Measurements from ENCODE around the gene TSPAN5. TPM values are rescaled to one million over a fixed set of nuclear protein-coding genes. Genes with fewer than 3 reads are reported as not detected.

The TSPAN5 gene
- total RNA-seq, 2 donors from 2014 or later: 19.6 to 22.9 TPM

- Mint-ChIP-seq H3K4me1 (ENCODE audit: low read depth) (peaks cover 20% of the 10 kb centered on the region), H3K27me3 (ENCODE audit: low read depth) (no peaks in the 10 kb centered on the region), H3K36me3 (ENCODE audit: insufficient read depth in 2 of 2) (peaks cover 0 to 3% of the 10 kb centered on the region in 2 donors), H3K27ac (no peak overlapping the region), H3K9me3 (no peaks in the 10 kb centered on the region), H3K4me3 (no peak overlapping the region)
- DNase-seq (no peak), ATAC-seq (replicated peaks in 1 of 2) (no peak)
Observed at GRCh38 chr4:98558471-98559169, 99.8 kb downstream of the TSPAN5 start.

- peaks cover 2% of the 10 kb centered on the region in 2 donors for H3K36me3 Mint-ChIP-seq (ENCODE audit: insufficient read depth in 2 of 2)
- H3K4me3 Mint-ChIP-seq: no peak overlapping the region
- H3K9me3 Mint-ChIP-seq: no peaks in the 10 kb centered on the region
- H3K4me1 Mint-ChIP-seq (ENCODE audit: low read depth): peaks cover 20% of the 10 kb centered on the region
- H3K27me3 Mint-ChIP-seq (ENCODE audit: low read depth): no peaks in the 10 kb centered on the region
- no peak for DNase-seq
- no peak for ATAC-seq (replicated peaks in 1 of 2)
- no peak overlapping the region for H3K27ac Mint-ChIP-seq
Observed at GRCh38 chr4:98557194-98557892, 101.1 kb downstream of the TSPAN5 start.

- Mint-ChIP-seq H3K4me1 (ENCODE audit: low read depth) (peaks cover 20% of the 10 kb centered on the region), H3K9me3 (peaks cover 0 to 4% of the 10 kb centered on the region in 2 donors), H3K27me3 (ENCODE audit: low read depth) (no peaks in the 10 kb centered on the region), H3K36me3 (ENCODE audit: insufficient read depth in 2 of 2) (peaks cover 5 to 8% of the 10 kb centered on the region in 2 donors), H3K4me3 (no peak overlapping the region), H3K27ac (no peak overlapping the region)
- DNase-seq (no peak), ATAC-seq (replicated peaks in 1 of 2) (no peak)
Observed at GRCh38 chr4:98556451-98556850, 102.0 kb downstream of the TSPAN5 start.

GRCh38 chr4:98555798-98556445, 102.5 kb downstream of the TSPAN5 start:
- Mint-ChIP-seq H3K27ac (no peak overlapping the region), H3K4me1 (ENCODE audit: low read depth) (peaks cover 20% of the 10 kb centered on the region), H3K4me3 (no peak overlapping the region), H3K36me3 (ENCODE audit: insufficient read depth in 2 of 2) (peaks cover 5 to 8% of the 10 kb centered on the region in 2 donors), H3K27me3 (ENCODE audit: low read depth) (no peaks in the 10 kb centered on the region), H3K9me3 (peaks cover 0 to 4% of the 10 kb centered on the region in 2 donors)
- DNase-seq: no peak
- no peak for ATAC-seq (replicated peaks in 1 of 2)

GRCh38 chr4:98546910-98547594, 111.4 kb downstream of the TSPAN5 start:
- Mint-ChIP-seq H3K27me3 (ENCODE audit: low read depth) (no peaks in the 10 kb centered on the region), H3K27ac (no peak overlapping the region), H3K9me3 (peaks cover 0 to 3% of the 10 kb centered on the region in 2 donors), H3K4me1 (ENCODE audit: low read depth) (peaks cover 22% of the 10 kb centered on the region), H3K4me3 (no peak overlapping the region), H3K36me3 (ENCODE audit: insufficient read depth in 2 of 2) (peaks cover 5% of the 10 kb centered on the region in 2 donors)
- no peak for ATAC-seq (replicated peaks in 1 of 2)
- no peak for DNase-seq

- Mint-ChIP-seq H3K36me3 (ENCODE audit: insufficient read depth in 2 of 2) (no peaks in the 10 kb centered on the region), H3K4me3 (peak overlapping the region; percentile 12 to 24), H3K27me3 (ENCODE audit: low read depth) (no peaks in the 10 kb centered on the region), H3K27ac (no peak overlapping the region), H3K9me3 (no peaks in the 10 kb centered on the region), H3K4me1 (ENCODE audit: low read depth) (peaks cover 22% of the 10 kb centered on the region)
- DNase-seq (no peak), ATAC-seq (replicated peaks in 1 of 2) (peak; percentile 52 to 59)
Observed at GRCh38 chr4:98544818-98545414, 113.5 kb downstream of the TSPAN5 start.

- Mint-ChIP-seq H3K27me3 (ENCODE audit: low read depth) (no peaks in the 10 kb centered on the region), H3K27ac (no peak overlapping the region), H3K4me3 (peak overlapping the region; percentile 12 to 24), H3K36me3 (ENCODE audit: insufficient read depth in 2 of 2) (no peaks in the 10 kb centered on the region), H3K9me3 (no peaks in the 10 kb centered on the region), H3K4me1 (ENCODE audit: low read depth) (peaks cover 22% of the 10 kb centered on the region)
- DNase-seq (no peak), ATAC-seq (replicated peaks in 1 of 2) (peak; percentile 51 to 70)
Observed at GRCh38 chr4:98544141-98544817, 114.1 kb downstream of the TSPAN5 start.

GRCh38 chr4:98542011-98542410, 116.4 kb downstream of the TSPAN5 start:
- Mint-ChIP-seq H3K9me3 (no peaks in the 10 kb centered on the region), H3K36me3 (ENCODE audit: insufficient read depth in 2 of 2) (no peaks in the 10 kb centered on the region), H3K4me1 (ENCODE audit: low read depth) (peaks cover 22% of the 10 kb centered on the region), H3K27me3 (ENCODE audit: low read depth) (no peaks in the 10 kb centered on the region), H3K27ac (no peak overlapping the region), H3K4me3 (no peak overlapping the region)
- ATAC-seq (replicated peaks in 1 of 2) (no peak), DNase-seq (no peak)

- ATAC-seq (replicated peaks in 1 of 2): no peak
- DNase-seq: no peak
- Mint-ChIP-seq H3K4me3 (no peak overlapping the region), H3K27me3 (ENCODE audit: low read depth) (no peaks in the 10 kb centered on the region), H3K27ac (no peak overlapping the region), H3K4me1 (ENCODE audit: low read depth) (peaks cover 19% of the 10 kb centered on the region), H3K36me3 (ENCODE audit: insufficient read depth in 2 of 2) (no peaks in the 10 kb centered on the region), H3K9me3 (no peaks in the 10 kb centered on the region)
Observed at GRCh38 chr4:98540803-98541202, 117.6 kb downstream of the TSPAN5 start.

- peaks cover 17% of the 10 kb centered on the region for H3K4me1 Mint-ChIP-seq (ENCODE audit: low read depth)
- no peak for DNase-seq
- no peaks in the 10 kb centered on the region for H3K27me3 Mint-ChIP-seq (ENCODE audit: low read depth)
- H3K4me3 Mint-ChIP-seq: no peak overlapping the region
- peaks cover 0 to 2% of the 10 kb centered on the region in 2 donors for H3K36me3 Mint-ChIP-seq (ENCODE audit: insufficient read depth in 2 of 2)
- H3K27ac Mint-ChIP-seq: no peak overlapping the region
- no peaks in the 10 kb centered on the region for H3K9me3 Mint-ChIP-seq
- no peak for ATAC-seq (replicated peaks in 1 of 2)
Observed at GRCh38 chr4:98539741-98540140, 118.7 kb downstream of the TSPAN5 start.

GRCh38 chr4:98539299-98539698, 119.1 kb downstream of the TSPAN5 start:
- peaks cover 0 to 2% of the 10 kb centered on the region in 2 donors for H3K36me3 Mint-ChIP-seq (ENCODE audit: insufficient read depth in 2 of 2)
- ATAC-seq (replicated peaks in 1 of 2): no peak

GRCh38 chr4:98536631-98537030, 121.8 kb downstream of the TSPAN5 start:
- H3K9me3 Mint-ChIP-seq: peaks cover 3 to 5% of the 10 kb centered on the region in 2 donors
- ATAC-seq (replicated peaks in 1 of 2) (no peak), DNase-seq (no peak)
- H3K4me1 Mint-ChIP-seq (ENCODE audit: low read depth): peaks cover 20% of the 10 kb centered on the region
- no peak overlapping the region for H3K27ac Mint-ChIP-seq
- no peaks in the 10 kb centered on the region for H3K27me3 Mint-ChIP-seq (ENCODE audit: low read depth)
- peaks cover 4 to 6% of the 10 kb centered on the region in 2 donors for H3K36me3 Mint-ChIP-seq (ENCODE audit: insufficient read depth in 2 of 2)
- no peak overlapping the region for H3K4me3 Mint-ChIP-seq

More at GRCh38 chr4:98539299-98539698, 119.1 kb downstream of the TSPAN5 start:
- no peak for DNase-seq
- Mint-ChIP-seq H3K9me3 (no peaks in the 10 kb centered on the region), H3K4me1 (ENCODE audit: low read depth) (peaks cover 17% of the 10 kb centered on the region), H3K27me3 (ENCODE audit: low read depth) (no peaks in the 10 kb centered on the region), H3K27ac (no peak overlapping the region), H3K4me3 (no peak overlapping the region)

Measured in activated T-cell treated with anti-CD3 and anti-CD28 coated beads, Interleukin-2, amount 50 U/mL, for 72 hours (primary cell).